OCI-LY1 (cell line): ENCODE results near the gene MDH1B.

Source experiments
- H2AFZ ChIP-seq: fragments of 200-600 bp; sonication (generic), shearing (Covaris generic); 2 replicates; pipeline ENCODE4 v1.6.0; 2014; ENCODE audit warnings: antibody characterized with exemption, mild to moderate bottlenecking, low read length
- H3F3A ChIP-seq: fragments of 200-600 bp; sonication (generic), shearing (Covaris generic); 2 replicates; pipeline ENCODE4 v1.6.0; 2014; ENCODE audit warnings: mild to moderate bottlenecking, antibody characterized with exemption, low read length, moderate library complexity; ENCODE audit not compliant: insufficient read depth
- H3K27ac ChIP-seq: fragments of 200-600 bp; sonication (generic); 2 replicates; pipeline ENCODE4 v1.5.1; 2014; ENCODE audit warnings: low read length, mixed run types, mild to moderate bottlenecking, low read depth; ENCODE audit not compliant: poor library complexity, severe bottlenecking
- H3K27me3 ChIP-seq: fragments of 200-600 bp; sonication (generic); 2 replicates; pipeline ENCODE4 v1.6.0; 2014; ENCODE audit warnings: antibody characterized with exemption, mild to moderate bottlenecking, low read length, moderate library complexity; ENCODE audit not compliant: insufficient read depth
- H3K36me3 ChIP-seq: fragments of 200-600 bp; sonication (generic); 2 replicates; pipeline ENCODE4 v1.6.1; 2014; ENCODE audit warnings: mild to moderate bottlenecking, antibody characterized with exemption, low read length, moderate library complexity, mixed read lengths; ENCODE audit not compliant: insufficient read depth
- H3K4me1 ChIP-seq: fragments of 200-600 bp; sonication (generic); 2 replicates; pipeline ENCODE4 v1.5.1; 2014; ENCODE audit warnings: mild to moderate bottlenecking, low read length, moderate library complexity; ENCODE audit not compliant: insufficient read depth, severe bottlenecking
- H3K4me2 ChIP-seq: fragments of 200-600 bp; sonication (generic), shearing (Covaris generic); 2 replicates; pipeline ENCODE4 v1.6.1; 2014; ENCODE audit warnings: low read length
- H3K4me3 ChIP-seq: fragments of 200-600 bp; sonication (generic); 2 replicates; pipeline ENCODE4 v1.5.1; 2014; ENCODE audit warnings: low read length, low read depth, mild to moderate bottlenecking, mixed read lengths; ENCODE audit not compliant: poor library complexity, severe bottlenecking
- H3K79me2 ChIP-seq: fragments of 200-600 bp; shearing (Covaris generic); 2 replicates; pipeline ENCODE4 v1.6.1; 2016; ENCODE audit warnings: mixed run types, low read length, mixed read lengths; ENCODE audit not compliant: insufficient read depth
- H3K9ac ChIP-seq: fragments of 200-600 bp; sonication (generic), shearing (Covaris generic); 2 replicates; pipeline ENCODE4 v1.6.1; 2014; ENCODE audit warnings: mild to moderate bottlenecking, low read length, mixed read lengths
- H3K9me2 ChIP-seq: fragments of 200-600 bp; sonication (generic), shearing (Covaris generic); 2 replicates; pipeline ENCODE4 v1.6.1; 2014; ENCODE audit warnings: low read depth, mild to moderate bottlenecking, low read length, mixed read lengths
- H3K9me3 ChIP-seq: fragments of 200-600 bp; shearing (Covaris generic); 2 replicates; pipeline ENCODE4 v1.6.1; 2014; ENCODE audit warnings: low read length, mixed read lengths
- H4K20me1 ChIP-seq: fragments of 200-600 bp; sonication (generic), shearing (Covaris generic); 2 replicates; pipeline ENCODE4 v1.6.0; 2016; ENCODE audit warnings: mild to moderate bottlenecking, low read length; ENCODE audit not compliant: insufficient read depth
- CTCF ChIP-seq: fragments of 200-600 bp; sonication (generic), shearing (Covaris generic); IDR thresholded peaks from 2 replicates; pipeline ENCODE4 v1.5.1; 2017; ENCODE audit warnings: mild to moderate bottlenecking, antibody characterized with exemption, low read length, moderate library complexity, mixed read lengths
- EZH2 ChIP-seq: fragments of 200-600 bp; sonication (generic), shearing (Covaris generic); IDR thresholded peaks from 2 replicates; pipeline ENCODE4 v1.8.0; 2017; ENCODE audit warnings: borderline replicate concordance, mixed run types, mild to moderate bottlenecking, antibody characterized with exemption, low read length, moderate library complexity, mixed read lengths

MDH1B gene

GRCh38 chr2:206707164-206707701 lies 57.9 kb downstream of the MDH1B start:
- Histone ChIP-seq H3K27me3 (no peaks in the 10 kb centered on the region), H4K20me1 (no peaks in the 10 kb centered on the region; the same call in 1 of the 2 replicates), H3K4me3 (no peak overlapping the region), H3K9ac (no peak overlapping the region), H3K79me2 (no peaks in the 10 kb centered on the region), H3K4me1 (no peaks in the 10 kb centered on the region), H3K4me2 (no peak overlapping the region), H3K36me3 (no peaks in the 10 kb centered on the region), H2AFZ (no peak overlapping the region), H3K9me2 (no peaks in the 10 kb centered on the region), H3K27ac (no peak overlapping the region), H3F3A (no peaks in the 10 kb centered on the region), H3K9me3 (no peaks in the 10 kb centered on the region)
- TF ChIP-seq CTCF (no peak), EZH2 (no peak)

GRCh38 chr2:206701952-206702605 lies 63.0 kb downstream of the MDH1B start:
- Histone ChIP-seq H3K9me3 (no peaks in the 10 kb centered on the region), H3F3A (no peaks in the 10 kb centered on the region), H3K4me2 (no peak overlapping the region), H3K4me3 (no peak overlapping the region), H3K9me2 (no peaks in the 10 kb centered on the region), H3K9ac (no peak overlapping the region), H4K20me1 (no peaks in the 10 kb centered on the region; the same call in 1 of the 2 replicates), H3K36me3 (no peaks in the 10 kb centered on the region), H3K27ac (no peak overlapping the region), H3K27me3 (no peaks in the 10 kb centered on the region), H3K4me1 (no peaks in the 10 kb centered on the region), H3K79me2 (no peaks in the 10 kb centered on the region), H2AFZ (no peak overlapping the region)
- TF ChIP-seq EZH2 (no peak), CTCF (no peak)

GRCh38 chr2:206700156-206700555 lies 65.0 kb downstream of the MDH1B start:
- Histone ChIP-seq H3K9me3 (no peaks in the 10 kb centered on the region), H3K27me3 (no peaks in the 10 kb centered on the region), H3K36me3 (no peaks in the 10 kb centered on the region), H3K4me3 (no peak overlapping the region), H3K4me1 (no peaks in the 10 kb centered on the region), H3K9me2 (no peaks in the 10 kb centered on the region), H3K9ac (no peak overlapping the region), H4K20me1 (no peaks in the 10 kb centered on the region), H3F3A (no peaks in the 10 kb centered on the region), H3K79me2 (no peaks in the 10 kb centered on the region), H2AFZ (no peak overlapping the region), H3K27ac (no peak overlapping the region), H3K4me2 (no peak overlapping the region)
- TF ChIP-seq CTCF = no peak
- no peak for TF ChIP-seq EZH2
